CD4-positive, alpha-beta T cell treated with Interleukin-10 for 1 hour (primary cell): Measurements from ENCODE around the gene NBEA.

ENCODE experiments used
- DNase-seq: peaks from one replicate; pipeline ENCODE4 v3.0.0-alpha.2; 2020

The NBEA gene

DNA sequence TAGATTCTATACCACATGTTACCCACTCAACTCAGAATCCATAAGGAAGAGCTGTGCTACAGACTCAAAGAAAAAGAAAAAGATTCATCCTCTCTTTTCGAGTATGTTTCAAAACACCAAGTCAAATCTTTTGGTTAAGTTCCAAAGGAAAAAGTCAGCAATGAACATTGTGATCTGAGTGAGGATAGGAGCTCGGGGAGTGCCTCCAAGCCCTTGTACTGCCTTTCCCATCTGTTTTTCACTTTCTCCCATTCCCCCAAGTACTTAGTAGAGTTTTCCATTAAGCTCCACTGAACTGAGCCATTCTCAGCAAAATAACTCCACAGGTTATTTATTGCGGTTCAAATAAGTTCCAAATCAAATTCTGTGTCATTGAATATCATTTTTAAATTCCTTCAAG, 582.1 kb downstream of the NBEA start:
- DNase-seq: no peak

DNA sequence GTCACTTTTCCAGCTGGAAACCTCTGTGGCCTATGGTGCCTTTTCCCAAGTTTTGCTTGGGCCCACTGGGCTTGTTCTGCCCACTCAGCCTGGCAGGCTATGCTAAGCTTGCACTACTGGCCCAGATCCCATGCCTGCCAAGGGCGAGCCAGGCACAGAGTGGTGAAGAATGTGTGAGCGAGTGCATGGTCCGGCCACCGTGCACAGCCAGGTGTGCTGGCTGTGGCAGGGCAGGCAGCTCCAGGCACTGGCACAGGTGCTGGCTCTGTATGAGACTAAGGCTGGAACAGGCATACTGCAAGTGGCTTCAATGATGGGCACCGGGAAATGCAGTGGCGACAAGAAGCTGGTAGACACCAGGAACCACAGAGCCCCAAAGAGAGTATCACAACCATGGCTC, 584.5 kb downstream of the NBEA start:
- no peak for DNase-seq

DNA sequence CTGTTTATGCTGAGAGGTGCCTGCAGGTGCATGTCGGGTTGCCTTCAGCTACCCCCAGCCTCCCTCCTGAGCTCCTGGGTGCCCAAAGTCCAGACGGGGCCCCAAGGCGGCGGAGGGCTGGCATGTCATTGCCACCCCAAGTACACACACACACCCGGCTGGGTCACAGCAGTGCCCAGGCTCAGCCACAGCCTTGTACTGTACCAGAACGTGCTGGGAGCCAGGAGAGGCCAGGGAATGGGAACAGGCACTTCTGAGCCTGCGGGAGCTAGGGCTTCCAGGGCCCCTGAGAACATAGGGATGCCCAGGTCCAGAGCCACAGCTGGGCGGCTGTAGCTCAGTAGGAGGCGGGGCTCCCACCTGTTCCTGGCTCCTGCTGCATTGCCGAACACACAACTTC, 585.4 kb downstream of the NBEA start:
- no peak for DNase-seq

DNA sequence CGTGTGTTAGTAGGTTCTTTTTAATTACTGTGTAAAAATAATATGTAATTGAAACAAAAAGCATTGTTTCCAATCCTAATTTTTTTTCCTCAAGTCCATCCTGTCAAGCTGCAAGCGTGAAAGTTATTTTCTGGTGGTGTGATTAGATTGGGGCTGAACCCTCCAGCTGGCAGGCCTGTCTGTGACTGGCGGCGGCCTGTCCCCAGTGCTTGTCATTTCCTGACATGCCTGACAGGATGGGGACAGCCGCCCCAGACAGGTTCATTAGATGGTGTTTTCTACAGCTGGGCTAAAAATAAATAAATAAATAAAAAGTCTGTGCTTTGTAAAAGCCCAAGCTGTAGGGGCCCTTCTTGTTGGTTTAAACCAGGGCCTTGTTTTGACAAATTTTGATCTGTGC, 588.1 kb downstream of the NBEA start:
- DNase-seq: no peak

DNA sequence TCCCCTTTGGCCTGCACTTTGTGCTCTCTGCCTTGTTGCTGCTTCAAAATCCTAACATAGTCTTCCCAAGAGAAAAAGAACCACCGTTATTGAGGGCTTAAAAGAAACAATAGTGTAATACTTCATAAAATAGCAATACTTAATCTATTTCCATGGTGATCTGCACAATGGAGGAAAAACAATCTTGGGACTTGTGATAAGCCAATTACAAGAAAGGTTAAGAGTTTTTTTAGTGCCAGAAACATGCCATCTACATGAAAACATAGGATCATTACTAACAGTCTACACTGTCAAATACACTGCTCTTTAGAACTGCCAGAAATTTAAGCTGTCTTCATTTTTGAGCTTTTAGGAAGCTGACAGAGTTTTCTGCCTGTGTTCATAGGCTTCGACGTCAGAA, 588.5 kb downstream of the NBEA start:
- DNase-seq: no peak

DNA sequence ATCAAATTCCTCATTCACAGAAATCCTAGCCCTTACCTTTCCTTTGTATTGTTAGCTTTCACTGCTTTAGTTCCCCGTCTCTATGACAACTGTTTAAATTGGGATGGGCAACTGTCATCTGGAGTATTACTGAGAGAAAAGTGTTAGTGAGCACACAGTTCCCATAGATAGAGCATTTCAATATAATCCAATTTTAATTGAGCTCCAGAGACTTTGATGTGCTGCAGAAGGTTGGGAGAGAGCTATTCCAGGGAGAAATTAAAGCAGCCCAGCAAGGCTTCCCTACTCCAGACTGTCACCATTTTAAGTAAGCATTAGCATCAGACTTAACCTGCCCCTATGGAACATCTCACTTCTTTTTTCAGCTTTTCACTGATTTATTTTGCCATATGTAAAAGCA, 589.5 kb downstream of the NBEA start:
- no peak for DNase-seq

DNA sequence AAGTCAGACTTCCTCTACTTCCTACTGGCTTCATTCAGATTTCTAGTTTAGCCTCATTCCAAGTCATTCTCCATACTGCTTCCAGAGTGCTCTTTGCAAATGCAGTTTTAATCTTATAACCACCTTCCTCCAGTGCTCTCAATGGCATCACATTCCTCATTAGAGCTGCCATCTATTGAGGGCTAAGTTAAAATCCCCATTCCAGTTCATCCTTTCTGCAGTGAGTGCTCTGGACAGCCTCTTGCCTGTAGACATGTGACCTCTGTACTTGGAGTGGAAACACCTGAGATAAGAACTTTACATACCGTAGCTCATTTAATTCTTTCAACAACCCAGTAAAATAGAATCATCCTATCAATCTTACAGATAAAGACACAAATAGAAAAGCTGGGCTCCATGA, 592.3 kb downstream of the NBEA start:
- no peak for DNase-seq

DNA sequence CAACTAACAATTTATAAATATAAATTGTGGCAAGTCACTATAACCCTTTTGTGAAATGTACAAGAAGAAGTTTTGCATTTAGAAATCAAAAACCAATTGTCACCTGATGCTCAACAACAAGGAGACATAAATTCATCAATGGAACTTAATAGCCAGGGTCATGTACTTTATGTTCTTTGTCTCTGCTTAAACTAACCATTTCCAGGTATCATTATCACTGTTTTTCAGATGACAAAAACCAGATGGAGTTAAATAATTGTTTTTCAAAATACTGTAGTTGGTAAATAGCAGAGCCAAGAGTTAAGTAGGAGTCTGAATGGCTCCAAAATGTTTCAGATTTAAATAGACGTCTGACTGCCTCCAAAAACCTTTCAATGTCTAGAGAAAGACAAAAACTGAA, 606.7 kb downstream of the NBEA start:
- DNase-seq: no peak

DNA sequence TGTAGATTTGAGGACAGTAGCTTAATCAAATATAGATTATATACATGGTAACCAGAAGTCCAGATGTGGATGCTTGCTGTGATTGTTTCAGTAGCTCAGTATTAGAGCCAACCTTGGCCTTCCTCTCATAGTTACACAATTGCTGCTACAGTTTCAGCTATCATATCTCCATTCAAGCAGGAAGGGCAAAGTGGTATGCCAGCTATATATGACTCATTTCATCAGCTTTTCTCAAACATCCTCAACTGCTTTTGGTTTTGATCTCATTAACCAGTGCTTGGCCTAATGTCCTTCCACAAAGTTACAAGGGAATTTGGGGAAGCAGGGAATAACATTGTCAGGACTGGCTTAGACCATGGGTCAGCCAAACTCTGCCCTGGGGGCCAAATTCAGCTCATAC, 607.4 kb downstream of the NBEA start:
- DNase-seq: no peak

DNA sequence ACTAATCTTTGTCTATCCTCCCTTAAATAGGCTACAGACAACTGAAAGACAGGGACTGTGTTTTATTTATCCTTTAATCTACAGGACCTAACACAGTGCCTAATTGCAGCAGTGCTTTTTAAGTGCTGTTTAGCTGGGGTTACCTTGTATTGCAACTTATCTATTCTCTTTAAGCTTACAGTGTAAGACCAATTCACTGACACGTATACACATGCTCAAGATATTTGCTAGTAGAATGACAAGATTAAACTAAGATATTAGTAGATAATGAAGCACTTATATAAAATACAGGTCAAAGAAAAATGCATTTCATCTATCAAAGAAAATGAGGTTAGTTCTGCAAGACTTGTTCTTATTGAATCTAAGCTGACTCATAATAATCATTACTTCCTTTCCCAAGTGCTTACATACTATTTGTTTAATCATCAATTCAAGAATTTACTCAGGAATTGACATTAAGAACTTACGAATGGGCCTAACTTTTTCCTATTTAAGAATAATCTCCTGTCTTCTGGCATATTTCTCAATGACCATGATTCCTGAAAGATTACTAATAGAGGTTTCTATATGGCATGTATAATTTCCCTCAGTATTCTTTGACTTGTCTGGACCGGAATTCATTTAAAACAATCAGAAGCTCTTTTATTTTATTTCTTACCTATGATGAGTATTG, 610.2 kb downstream of the NBEA start:
- DNase-seq: no peak

DNA sequence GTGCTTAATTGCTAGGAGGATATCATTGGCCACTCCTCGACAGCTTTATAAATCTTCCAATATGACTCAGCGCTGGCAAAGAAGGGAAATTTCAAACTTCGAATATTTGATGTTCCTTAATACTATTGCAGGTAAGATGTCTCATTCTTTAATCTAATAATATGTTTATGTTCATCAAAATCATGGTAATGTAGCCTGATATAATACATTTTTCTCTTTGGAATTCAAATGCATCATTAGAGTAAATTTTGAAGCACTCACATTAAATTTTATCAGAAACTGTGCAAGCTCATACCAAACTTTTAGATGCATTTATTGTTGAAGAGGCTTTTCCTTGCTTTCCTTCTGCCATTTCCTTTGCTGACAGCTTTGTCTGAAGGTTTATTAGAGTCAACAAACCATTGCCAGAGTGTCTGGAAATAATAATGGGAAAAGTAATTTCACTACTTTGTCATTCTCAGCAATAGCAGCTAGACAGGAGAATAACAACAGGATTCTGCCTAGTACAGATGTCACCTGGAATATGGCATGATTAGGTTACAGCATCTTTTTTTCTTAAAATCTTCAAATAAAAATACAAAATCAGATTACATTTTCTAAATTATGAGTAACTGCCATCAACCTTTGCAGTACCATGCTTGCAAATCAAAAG, 613.0 kb downstream of the NBEA start:
- DNase-seq: no peak

DNA sequence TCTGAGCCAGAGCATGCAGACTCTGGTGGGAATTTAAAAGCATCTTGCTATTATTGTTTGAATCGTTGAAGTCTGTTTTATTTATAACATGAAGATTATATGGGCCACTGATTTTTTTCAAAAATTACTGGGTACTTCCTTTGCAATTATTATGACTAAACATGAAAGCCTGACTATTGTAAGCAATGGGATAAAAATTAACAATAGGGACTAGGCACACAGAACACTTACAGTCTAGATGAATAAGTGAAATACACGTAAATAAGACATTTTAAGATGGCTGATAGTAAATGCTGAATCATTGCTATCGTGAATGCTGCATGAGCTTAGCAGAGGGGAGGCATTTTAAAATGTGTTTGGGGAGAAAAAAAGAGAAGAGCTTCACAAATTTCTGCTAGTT, 615.4 kb downstream of the NBEA start:
- no peak for DNase-seq

DNA sequence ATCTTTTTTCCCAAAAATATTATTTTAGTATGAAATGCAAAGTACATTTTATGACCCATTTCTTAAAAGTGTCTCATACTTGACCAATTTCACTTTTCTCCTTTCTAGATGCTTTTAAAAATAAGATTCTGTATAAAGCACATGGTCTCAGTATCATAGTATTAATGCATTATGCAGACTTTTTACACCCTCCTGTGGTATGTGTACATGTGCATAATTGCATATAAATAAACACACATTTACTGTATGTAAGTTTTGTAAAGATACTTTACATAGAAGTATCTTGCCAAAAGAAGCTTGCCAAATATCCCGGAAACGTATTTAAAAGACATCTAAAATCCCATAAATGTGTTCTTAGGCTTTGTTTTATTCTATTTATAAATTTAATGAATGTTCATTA, 619.5 kb downstream of the NBEA start:
- no peak for DNase-seq

DNA sequence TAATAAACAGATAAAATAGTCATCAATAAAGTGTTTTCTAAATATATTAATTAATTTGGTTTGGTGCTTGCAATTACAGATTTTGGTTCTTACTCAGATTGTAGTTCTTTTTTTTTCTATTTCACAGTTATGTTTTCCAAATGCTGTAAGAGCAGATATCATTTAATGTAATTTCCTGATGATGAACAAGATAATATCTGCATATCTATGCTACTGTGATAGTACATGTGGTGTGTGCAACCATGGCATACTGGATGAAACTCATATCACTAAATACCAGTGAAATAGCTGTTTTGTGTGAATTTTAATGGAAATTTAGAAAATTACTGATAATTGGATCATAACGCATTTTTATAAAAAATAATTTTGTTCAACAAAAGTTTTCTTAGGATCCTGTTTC, 623.2 kb downstream of the NBEA start:
- DNase-seq: no peak

DNA sequence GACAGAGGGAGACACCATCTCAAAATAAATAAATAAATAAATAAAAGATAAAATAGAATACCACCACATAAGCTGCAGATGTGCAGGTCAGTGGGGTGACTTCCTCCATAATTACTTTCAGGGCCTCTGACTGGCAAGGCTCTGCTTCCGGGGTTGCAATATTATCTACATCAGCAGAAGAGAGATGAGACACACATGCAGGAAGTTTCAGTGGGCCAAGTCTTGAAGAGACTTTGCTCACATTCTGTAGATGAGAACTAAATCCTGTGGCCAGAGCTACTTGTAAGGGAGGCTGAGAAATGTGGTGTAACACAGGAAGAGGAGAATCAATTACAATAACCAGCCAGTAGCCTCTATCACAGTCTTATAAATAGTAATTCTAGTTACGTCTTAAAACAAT, 624.3 kb downstream of the NBEA start:
- no peak for DNase-seq

DNA sequence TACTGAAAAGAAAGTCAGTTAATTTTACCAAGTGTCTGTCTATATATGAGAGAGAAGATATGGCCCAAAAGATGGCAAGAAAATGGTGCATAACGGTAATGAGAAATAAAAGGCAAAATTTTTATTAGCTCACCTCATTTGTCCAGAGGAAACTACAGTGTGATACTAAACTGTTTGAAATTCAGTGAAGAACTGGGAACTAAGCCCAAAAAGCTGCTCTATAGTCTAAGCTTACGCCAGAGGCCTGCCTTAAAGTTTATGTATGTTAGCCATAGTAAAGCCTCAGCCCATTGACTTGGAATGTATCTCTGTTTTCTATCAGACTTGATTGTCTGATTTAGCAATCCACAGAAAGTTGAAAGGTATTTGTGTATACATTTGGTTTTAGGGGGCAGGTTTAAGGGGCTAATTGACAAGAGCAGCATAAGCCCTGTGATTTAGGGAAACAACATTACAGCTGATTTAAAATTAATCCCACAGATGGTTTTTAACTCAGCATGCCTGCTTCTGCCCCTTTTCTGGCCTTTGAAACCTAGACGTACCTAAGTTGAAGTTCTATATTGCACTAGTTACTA, 625.4 kb downstream of the NBEA start:
- no peak for DNase-seq

DNA sequence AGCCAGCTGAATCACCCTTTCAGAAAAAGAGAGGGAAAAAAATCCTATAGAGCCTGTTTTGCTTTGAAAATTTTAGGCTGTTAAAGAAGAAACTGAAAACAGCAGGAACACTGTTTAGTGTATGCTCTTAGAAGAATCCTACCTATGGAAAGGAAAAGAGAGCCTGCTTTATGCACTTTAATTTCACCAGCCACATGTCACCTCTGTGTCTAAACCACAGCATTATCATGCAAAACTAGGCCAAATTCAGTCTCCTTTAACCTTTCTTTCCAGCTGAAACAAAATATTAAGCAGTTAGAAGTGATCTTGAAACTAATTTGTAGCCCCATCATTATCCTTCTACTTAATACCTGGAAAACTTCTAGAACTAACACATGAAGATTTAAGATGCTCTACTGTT, 631.6 kb downstream of the NBEA start:
- no peak for DNase-seq

DNA sequence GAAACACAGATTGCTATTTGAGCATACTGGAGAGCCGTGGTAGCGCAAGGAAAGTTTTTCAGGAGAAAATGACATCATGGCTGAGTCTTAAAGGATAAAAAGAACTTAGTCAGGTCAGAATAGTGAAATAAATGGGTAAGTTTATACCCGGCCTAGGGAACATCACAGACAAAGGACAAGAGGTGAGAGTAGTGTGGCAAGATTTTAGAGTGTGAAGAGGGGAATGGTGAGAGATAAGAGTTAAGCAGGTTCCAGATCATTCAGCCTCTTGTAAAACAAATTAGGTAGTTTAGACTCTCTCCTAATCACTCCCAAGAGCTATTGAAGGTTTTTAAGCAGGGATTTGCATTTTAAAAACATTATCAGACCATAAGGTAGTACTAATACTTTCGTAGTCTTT, 650.4 kb downstream of the NBEA start:
- no peak for DNase-seq

DNA sequence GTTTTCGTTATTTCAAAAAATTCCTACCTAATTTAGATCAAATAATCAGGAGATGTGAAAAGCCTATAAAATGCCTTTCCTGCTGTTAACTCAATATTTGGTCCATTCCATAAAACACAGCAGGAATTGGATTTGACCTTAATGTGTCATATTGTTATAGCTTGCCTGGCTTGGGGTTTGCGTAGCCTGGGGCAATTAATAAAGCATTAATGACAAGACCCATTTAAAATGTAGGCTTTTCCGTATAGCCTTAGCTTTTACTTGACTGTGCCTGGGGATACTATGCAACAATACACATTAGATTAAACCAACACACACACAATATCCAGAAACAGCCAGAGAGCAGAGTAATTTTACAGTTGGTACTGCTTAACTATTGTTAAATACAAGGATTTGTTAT, 651.6 kb downstream of the NBEA start:
- DNase-seq: no peak

DNA sequence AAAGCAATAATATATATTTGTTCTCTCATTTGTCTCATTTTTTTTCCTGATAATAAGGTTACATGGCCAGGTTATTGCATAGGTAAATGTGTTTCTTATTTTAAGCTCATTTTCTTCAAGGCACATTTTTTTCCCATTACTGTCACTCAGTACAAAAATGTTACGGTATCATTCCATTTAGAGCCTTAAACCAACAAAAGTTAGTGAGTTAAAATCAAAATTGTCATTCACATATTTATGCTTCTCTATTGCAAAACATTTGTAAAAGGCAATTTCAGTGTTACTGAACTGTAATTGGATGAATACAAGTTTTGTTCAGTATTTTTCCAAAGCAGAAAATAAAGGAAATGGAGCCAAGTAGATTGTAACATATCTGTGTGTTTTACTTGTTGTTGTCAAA, 652.0 kb downstream of the NBEA start:
- DNase-seq: no peak

DNA sequence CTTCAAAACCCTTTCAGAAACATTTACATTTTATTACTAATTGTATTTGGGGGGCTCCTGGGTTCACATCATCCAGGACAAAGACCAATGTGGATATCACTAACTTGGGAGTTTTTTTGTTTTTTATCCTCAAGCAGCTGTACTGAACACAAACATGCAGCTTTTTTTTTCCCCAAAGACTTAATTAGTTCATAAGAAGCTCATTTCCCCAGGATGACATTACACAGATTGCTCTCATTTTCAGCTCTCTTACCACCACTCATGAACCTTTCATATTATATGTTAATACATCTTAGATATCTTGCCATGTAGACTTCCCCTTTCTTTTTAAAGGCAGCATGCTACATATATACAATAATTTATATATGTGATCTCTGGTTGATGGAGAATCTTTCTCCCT, 653.1 kb downstream of the NBEA start:
- no peak for DNase-seq

DNA sequence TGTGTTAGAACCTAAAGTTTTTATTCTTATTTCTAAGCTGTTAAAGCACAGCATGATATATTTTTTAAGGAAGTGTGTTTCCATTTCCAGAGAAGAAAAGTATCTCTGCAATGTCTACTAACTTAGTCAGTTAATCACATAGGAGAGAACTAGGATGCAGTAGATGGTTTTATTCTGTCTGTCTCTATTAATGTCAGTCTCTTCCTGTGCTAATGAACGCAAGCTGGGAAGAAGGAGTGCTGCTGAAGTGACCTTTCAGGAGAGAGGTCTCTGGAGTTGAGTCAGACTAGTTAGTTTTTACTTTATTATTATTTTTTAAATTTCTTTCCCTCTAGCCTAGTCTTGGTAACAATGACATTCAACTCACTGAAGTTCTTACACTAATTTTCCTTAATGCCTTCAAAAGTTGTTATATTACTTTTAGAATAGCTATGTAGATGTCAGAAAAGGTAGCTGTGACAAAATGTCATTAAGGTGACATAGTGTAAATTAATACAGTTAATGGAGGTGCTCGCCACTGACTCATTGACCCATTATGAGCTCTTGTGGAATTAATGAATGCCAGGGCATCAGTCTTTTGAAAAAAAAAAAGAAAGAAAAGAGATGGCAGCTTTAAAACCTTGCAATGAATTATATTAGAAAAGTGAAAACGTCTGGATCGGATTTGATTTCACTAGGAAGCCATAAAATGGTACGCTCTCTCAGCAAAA, 654.4 kb downstream of the NBEA start:
- no peak for DNase-seq

DNA sequence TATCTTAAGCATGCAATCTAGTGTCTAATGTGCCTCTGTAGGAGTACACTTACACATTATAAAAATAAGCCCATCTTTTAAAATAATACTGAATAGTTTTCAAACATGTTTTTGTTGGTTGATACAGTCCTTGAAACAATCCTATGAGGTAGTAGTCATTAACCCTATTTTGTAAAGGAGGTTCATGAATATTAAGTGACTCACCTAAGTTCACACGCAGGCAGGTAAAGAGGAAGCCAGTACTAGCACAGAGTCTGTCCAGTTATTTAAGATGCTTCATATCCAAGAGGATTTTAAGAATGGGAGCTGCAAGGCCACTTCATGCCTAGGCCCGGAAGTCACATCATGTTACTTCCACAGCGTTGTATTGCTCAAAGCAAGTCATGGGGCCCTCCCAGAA, 655.4 kb downstream of the NBEA start:
- no peak for DNase-seq

DNA sequence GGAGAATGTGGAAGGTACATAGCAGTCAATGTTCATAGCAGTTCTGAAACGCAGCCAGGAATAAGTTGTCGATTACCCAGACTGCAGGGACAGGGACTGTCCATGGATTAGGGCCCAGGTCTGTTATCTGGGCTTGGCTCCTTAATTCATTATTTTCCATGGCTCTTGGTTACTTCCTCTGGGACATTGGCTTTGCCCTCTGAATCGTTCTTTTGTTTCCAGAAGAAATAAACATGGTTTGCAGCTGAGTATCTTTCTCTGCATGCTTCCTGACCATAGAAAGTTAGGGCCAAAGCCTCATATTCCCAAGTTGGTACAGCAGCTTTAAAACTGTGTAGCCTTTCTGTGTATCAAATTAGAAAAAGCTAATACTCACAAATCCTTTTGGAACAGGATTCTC, 656.2 kb downstream of the NBEA start:
- DNase-seq: no peak
